Keratinocyte (primary cell): Measurements from ENCODE around the gene UFSP1. TPM values are rescaled to one million over a fixed set of nuclear protein-coding genes. Genes with fewer than 3 reads are reported as not detected.
"Not testable (repeated sequence)": the region's sequence is repeated elsewhere in the genome, so short reads cannot be mapped to it uniquely, and the experiment has no call there.

Source experiments
- DNase-seq: peaks from one replicate; pipeline ENCODE4 v3.0.0-alpha.2; 2011; ENCODE audit warnings: low read depth, missing footprints, low spot score
- FAIRE-seq: peaks from 2 replicates; lab custom pipeline; 2011; peaks lifted over from hg19 to GRCh38; lab: Jason Lieb, UNC
- H2AFZ ChIP-seq: 2 replicates; pipeline ENCODE4 v1.6.0; 2012; ENCODE audit warnings: low read length, control low read depth, inconsistent platforms; ENCODE audit not compliant: control insufficient read depth
- H3K27ac ChIP-seq: 2 replicates; pipeline ENCODE4 v1.5.1; 2011; ENCODE audit warnings: low read length; ENCODE audit not compliant: control insufficient read depth, insufficient read depth
- H3K27me3 ChIP-seq: 3 replicates; pipeline ENCODE4 v1.6.0; 2011; ENCODE audit warnings: low read length; ENCODE audit not compliant: control insufficient read depth, insufficient read depth; ENCODE audit errors: extremely low read depth
- H3K36me3 ChIP-seq, 2 experiments: 2 replicates in 1 of 2; 3 replicates in 1 of 2; pipeline ENCODE4 v1.5.1; 2011; ENCODE audit warnings: low read length in 2 of 2, mild to moderate bottlenecking in 1 of 2; ENCODE audit not compliant: control insufficient read depth in 2 of 2, insufficient read depth in 2 of 2; ENCODE audit errors: extremely low read depth in 1 of 2
- H3K4me1 ChIP-seq: 3 replicates; pipeline ENCODE4 v1.5.1; 2011; ENCODE audit warnings: low read length; ENCODE audit not compliant: control insufficient read depth, insufficient read depth; ENCODE audit errors: extremely low read depth
- H3K4me2 ChIP-seq: 3 replicates; pipeline ENCODE4 v1.6.0; 2011; ENCODE audit warnings: low read depth, low read length; ENCODE audit not compliant: control insufficient read depth, insufficient read depth; ENCODE audit errors: extremely low read depth
- H3K4me3 ChIP-seq, 3 experiments: fragments of 200-600 bp in 1 of 3; sonication (generic) in 1 of 3; 2 replicates in 2 of 3; 3 replicates in 1 of 3; pipeline ENCODE4 v1.5.1; 2011 to 2016; ENCODE audit warnings: low read length in 3 of 3, mild to moderate bottlenecking in 3 of 3, control low read depth in 2 of 3, inconsistent platforms in 1 of 3, low read depth in 1 of 3, mixed read lengths in 1 of 3, mixed run types in 1 of 3, moderate library complexity in 1 of 3; ENCODE audit not compliant: control insufficient read depth in 2 of 3, insufficient read depth in 2 of 3; ENCODE audit errors: extremely low read depth in 1 of 3
- H3K79me2 ChIP-seq: 2 replicates; pipeline ENCODE4 v1.6.0; 2012; ENCODE audit warnings: low read length; ENCODE audit not compliant: control insufficient read depth, insufficient read depth
- H3K9ac ChIP-seq: 3 replicates; pipeline ENCODE4 v1.6.0; 2011; ENCODE audit warnings: low read length; ENCODE audit not compliant: control insufficient read depth, insufficient read depth; ENCODE audit errors: extremely low read depth
- H3K9me1 ChIP-seq: 3 replicates; pipeline ENCODE4 v1.6.0; 2011; ENCODE audit warnings: low read length; ENCODE audit not compliant: control insufficient read depth, insufficient read depth; ENCODE audit errors: extremely low read depth
- H3K9me3 ChIP-seq: 2 replicates; pipeline ENCODE4 v1.5.1; 2012; ENCODE audit warnings: low read depth, low read length; ENCODE audit not compliant: control insufficient read depth
- H4K20me1 ChIP-seq: 3 replicates; pipeline ENCODE4 v1.6.0; 2011; ENCODE audit warnings: low read length; ENCODE audit not compliant: control insufficient read depth, insufficient read depth; ENCODE audit errors: extremely low read depth
- CTCF ChIP-seq, 3 experiments: IDR thresholded peaks in 1 of 3; conservative IDR thresholded peaks in 1 of 3; optimal IDR thresholded peaks in 1 of 3; 2 replicates in 2 of 3; 3 replicates in 1 of 3; pipeline versions ENCODE3 to v1.5.1; 2011; ENCODE audit warnings: low read length in 3 of 3, mild to moderate bottlenecking in 3 of 3, moderate library complexity in 2 of 3, control low read depth in 1 of 3, inconsistent platforms in 1 of 3; ENCODE audit not compliant: insufficient read depth in 2 of 3; ENCODE audit errors: extremely low read depth in 1 of 3
- EZH2 ChIP-seq: IDR thresholded peaks from one replicate; pipeline ENCODE4 v1.6.1; 2012; ENCODE audit warnings: inconsistent platforms, mild to moderate bottlenecking, low read length, moderate library complexity
- dilution Hi-C: fragments of 300-500 bp; cut with MboI; formaldehyde crosslinking; loops from one replicate; pipeline ENCODE4 v1.7.0; 2020; ENCODE audit warnings: low sequenced_read_pairs; ENCODE audit not compliant: extremely low pct_ligation_motif_present
- polyA plus RNA-seq, 5 experiments: library from polyadenylated mRNA; depleted of rRNA in 3 of 5; stranded (reverse) in 3 of 5; stranded (forward) in 1 of 5; unstranded in 1 of 5; fragments of >200 nt; gene quantifications; 1 replicate in 1 of 5; 2 replicates in 3 of 5; 3 replicates in 1 of 5; pipeline versions ENCODE4 v1.2.1 to v1.2.3, GENCODE V29; 2011 to 2012; ENCODE audit warnings: missing spikeins in 2 of 5, low read depth in 1 of 5, low replicate concordance in 1 of 5

Gene UFSP1
- polyA plus RNA-seq, 1 donor (not counting 4 experiments of a cell fraction or from before 2014, with no cell fraction given) = 1.0 TPM

- peaks cover 27% of the 10 kb centered on the region for H3K79me2 ChIP-seq
- DNase-seq (no peak), FAIRE-seq (no peak)
- H3K4me1 ChIP-seq = peaks cover 10% of the 10 kb centered on the region
- H4K20me1 ChIP-seq = no peaks in the 10 kb centered on the region
- H2AFZ ChIP-seq = no peak overlapping the region
- no peak overlapping the region for H3K4me2 ChIP-seq
- no peak overlapping the region for H3K4me3 ChIP-seq
- no peak overlapping the region for H3K9ac ChIP-seq
- H3K9me1 ChIP-seq = no peaks in the 10 kb centered on the region
- H3K9me3 ChIP-seq = no peaks in the 10 kb centered on the region
- no peaks in the 10 kb centered on the region for H3K27me3 ChIP-seq
- TF ChIP-seq EZH2 (no peak), CTCF (optimal IDR thresholded peaks at IDR 0.05 in 1 of 3, IDR thresholded peaks at IDR 0.05 in 1 of 3, conservative IDR thresholded peaks at IDR 0.05 in 1 of 3; ENCODE audit: extremely low read depth in 1 of 3, insufficient read depth in 2 of 3, low read length in 3 of 3) (no peak)
- dilution Hi-C loops = no loop called here
- peaks cover 6 to 13% of the 10 kb centered on the region in 2 experiments for H3K36me3 ChIP-seq
- no peak overlapping the region for H3K27ac ChIP-seq
Observed at GRCh38 chr7:100855515-100855914, 34.0 kb downstream of the UFSP1 start.

GRCh38 chr7:100854899-100855298 is 34.6 kb downstream of the UFSP1 start:
- H3K36me3 ChIP-seq, H3K27ac ChIP-seq, dilution Hi-C loops, DNase-seq, H3K4me3 ChIP-seq, FAIRE-seq, H3K27me3 ChIP-seq, H3K9ac ChIP-seq, H3K9me3 ChIP-seq, H2AFZ ChIP-seq, H4K20me1 ChIP-seq, H3K4me2 ChIP-seq, H3K9me1 ChIP-seq: not testable (repeated sequence)
- H3K79me2 ChIP-seq = peaks cover 27% of the 10 kb centered on the region
- peaks cover 10% of the 10 kb centered on the region for H3K4me1 ChIP-seq
